Neuronal stem cell (in vitro differentiated cells): ENCODE measurements around the gene ATAD5. TPM values are rescaled to one million over a fixed set of nuclear protein-coding genes. Genes with fewer than 3 reads are reported as not detected.

Experiments used
- DNase-seq: peaks from one replicate; pipeline ENCODE4 v3.0.0-alpha.2; 2013; ENCODE audit warnings: low spot score
- H2AFZ ChIP-seq: one replicate; pipeline ENCODE4 v1.6.1; 2013; ENCODE audit warnings: mild to moderate bottlenecking, low read length, inconsistent platforms
- H2AK5ac ChIP-seq: 2 replicates; pipeline ENCODE4 v1.6.1; 2013; ENCODE audit warnings: low read depth, mild to moderate bottlenecking, inconsistent platforms, low read length, moderate library complexity, mixed read lengths
- H2BK120ac ChIP-seq: 2 replicates; pipeline ENCODE4 v1.6.1; 2013; ENCODE audit warnings: low read depth, mild to moderate bottlenecking, inconsistent platforms, low read length, moderate library complexity, mixed read lengths
- H2BK12ac ChIP-seq: one replicate; pipeline ENCODE4 v1.6.1; 2013; ENCODE audit warnings: low read length, inconsistent platforms
- H2BK15ac ChIP-seq: 2 replicates; pipeline ENCODE4 v1.6.1; 2013; ENCODE audit warnings: mild to moderate bottlenecking, low read length, inconsistent platforms, mixed read lengths
- H2BK5ac ChIP-seq: one replicate; pipeline ENCODE4 v1.6.1; 2013; ENCODE audit warnings: inconsistent platforms, mild to moderate bottlenecking, low read length, moderate library complexity
- H3K14ac ChIP-seq: one replicate; pipeline ENCODE4 v1.6.1; 2013; ENCODE audit warnings: low read length, inconsistent platforms
- H3K18ac ChIP-seq: 2 replicates; pipeline ENCODE4 v1.6.1; 2013; ENCODE audit warnings: low read length, inconsistent platforms
- H3K23ac ChIP-seq: 2 replicates; pipeline ENCODE4 v1.6.1; 2013; ENCODE audit warnings: low read depth, mild to moderate bottlenecking, mixed read lengths, low read length, inconsistent platforms; ENCODE audit not compliant: poor library complexity
- H3K27ac ChIP-seq: replicated peaks from 3 replicates; pipeline ENCODE4 v1.5.1; 2013; ENCODE audit warnings: low read length, inconsistent platforms
- H3K27me3 ChIP-seq, 3 experiments: 2 replicates each; pipeline ENCODE4 v1.6.1; 2013; ENCODE audit warnings: low read length in 3 of 3, mild to moderate bottlenecking in 2 of 3, inconsistent platforms in 1 of 3, low read depth in 1 of 3, mixed read lengths in 1 of 3, moderate library complexity in 1 of 3; ENCODE audit not compliant: control insufficient read depth in 3 of 3, insufficient read depth in 3 of 3
- H3K36me3 ChIP-seq, 2 donors: replicated peaks in 1 of 2; 2 replicates each; pipeline ENCODE4 v1.6.1; 2013; ENCODE audit warnings: low read length in 2 of 2; ENCODE audit not compliant: control insufficient read depth in 2 of 2, insufficient read depth in 2 of 2
- H3K4ac ChIP-seq: 2 replicates; pipeline ENCODE4 v1.6.1; 2013; ENCODE audit warnings: inconsistent platforms, mild to moderate bottlenecking, low read length, moderate library complexity
- H3K4me1 ChIP-seq, 2 donors: 1 replicate in 1 of 2; 2 replicates in 1 of 2; pipeline ENCODE4 v1.6.1; 2013; ENCODE audit warnings: low read length in 2 of 2, low read depth in 1 of 2; ENCODE audit not compliant: control insufficient read depth in 2 of 2, insufficient read depth in 1 of 2
- H3K4me2 ChIP-seq: one replicate; pipeline ENCODE4 v1.6.1; 2013; ENCODE audit warnings: mild to moderate bottlenecking, low read length, inconsistent platforms; ENCODE audit not compliant: insufficient read depth, poor library complexity, severe bottlenecking
- H3K4me3 ChIP-seq, 2 donors: 2 replicates each; pipeline ENCODE4 v1.5.1; 2013; ENCODE audit warnings: low read length in 2 of 2, mild to moderate bottlenecking in 2 of 2, inconsistent platforms in 1 of 2, moderate library complexity in 1 of 2
- H3K79me1 ChIP-seq: one replicate; pipeline ENCODE4 v1.6.1; 2013; ENCODE audit warnings: low read depth, mild to moderate bottlenecking, inconsistent platforms, low read length, moderate library complexity
- H3K9ac ChIP-seq: one replicate; pipeline ENCODE4 v1.6.1; 2013; ENCODE audit warnings: mild to moderate bottlenecking, low read depth, low read length, inconsistent platforms; ENCODE audit not compliant: poor library complexity
- H3K9me3 ChIP-seq, 2 donors: replicated peaks in 1 of 2; 2 replicates each; pipeline versions ENCODE3 to v1.6.1; 2013; ENCODE audit warnings: low read length in 2 of 2, mild to moderate bottlenecking in 2 of 2, inconsistent platforms in 1 of 2, low read depth in 1 of 2, mixed read lengths in 1 of 2, moderate library complexity in 1 of 2; ENCODE audit not compliant: control insufficient read depth in 2 of 2, insufficient read depth in 1 of 2
- H4K8ac ChIP-seq: one replicate; pipeline ENCODE4 v1.6.1; 2013; ENCODE audit warnings: low read depth, mild to moderate bottlenecking, inconsistent platforms, low read length, moderate library complexity
- H4K91ac ChIP-seq: one replicate; pipeline ENCODE4 v1.6.1; 2013; ENCODE audit warnings: low read length, low read depth, mild to moderate bottlenecking, inconsistent platforms; ENCODE audit not compliant: poor library complexity
- WGBS, 2 donors: extraction: QIAGEN DNeasy Blood & Tissue Kit; methylation state at CpG; one replicate each; pipeline ENCODE4 v1.1.7; 2013; ENCODE audit warnings: missing lambda C conversion rate in 2 of 2, mixed read lengths in 1 of 2; ENCODE audit not compliant: insufficient read length in 2 of 2, insufficient replicate concordance in 1 of 2; ENCODE audit errors: extremely low coverage in 2 of 2; 5-methylcytosine and 5-hydroxymethylcytosine counted together
- polyA plus RNA-seq, 2 experiments: library from polyadenylated mRNA; stranded (reverse); fragments of 200-250 nt; gene quantifications; one replicate each; pipeline ENCODE4 v1.2.3, GENCODE V29; 2013

Gene ATAD5
- polyA plus RNA-seq (2013, experiment 1 of 2): 16.7 TPM
- polyA plus RNA-seq (2013, experiment 2 of 2): 17.2 TPM

- Histone ChIP-seq H3K9me3 (no peaks in the 10 kb centered on the region), H3K27ac (peak within 1 kb of the TSS; percentile 66), H3K27me3 (no peaks in the 10 kb centered on the region), H4K91ac (no peak within 1 kb of the TSS), H3K9ac (peak within 1 kb of the TSS; percentile 95), H3K36me3 (peaks cover 0 to 30% of the 10 kb centered on the region in 2 donors), H2BK120ac (no peak within 1 kb of the TSS), H2AFZ (peak within 1 kb of the TSS; percentile 93), H3K4ac (no peak within 1 kb of the TSS), H3K4me3 (peak within 1 kb of the TSS; percentile 84 to 95), H3K14ac (peak within 1 kb of the TSS; percentile 73), H4K8ac (no peak within 1 kb of the TSS), H2AK5ac (peak within 1 kb of the TSS; percentile 25), H3K4me2 (peak within 1 kb of the TSS; percentile 65), H3K4me1 (peaks cover 5 to 11% of the 10 kb centered on the region in 2 donors), H3K23ac (peak within 1 kb of the TSS; percentile 40), H2BK12ac (no peak within 1 kb of the TSS), H2BK15ac (peak within 1 kb of the TSS; percentile 15), H3K18ac (peak within 1 kb of the TSS; percentile 92), H3K79me1 (peaks cover 6% of the 10 kb centered on the region), H2BK5ac (peak within 1 kb of the TSS; percentile 78)
- peak; percentile 74 for DNase-seq
- no CpG with 5 or more reads among the region's 59 CpGs for WGBS, 2 donors
Measured at GRCh38 chr17:30831663-30832437, at the start of gene ATAD5. ATAD5 (plus strand) TSS chr17:30831966; CDS start chr17:30832348, 382 bp downstream.

- Histone ChIP-seq H3K4me1 (no peaks in the 10 kb centered on the region), H2AFZ (no peak overlapping the region), H3K14ac (no peak overlapping the region), H3K27me3 (no peaks in the 10 kb centered on the region), H3K27ac (no peak overlapping the region), H3K23ac (no peak overlapping the region), H2AK5ac (no peak overlapping the region), H2BK120ac (no peak overlapping the region), H3K4me3 (no peak overlapping the region), H3K4me2 (no peak overlapping the region), H4K91ac (no peak overlapping the region), H4K8ac (no peak overlapping the region), H2BK5ac (no peak overlapping the region), H3K18ac (no peak overlapping the region), H3K79me1 (no peaks in the 10 kb centered on the region), H3K9me3 (no peaks in the 10 kb centered on the region), H3K36me3 (peaks cover 4 to 96% of the 10 kb centered on the region in 2 donors), H3K9ac (no peak overlapping the region), H2BK12ac (no peak overlapping the region), H3K4ac (no peak overlapping the region), H2BK15ac (no peak overlapping the region)
- DNase-seq: no peak
- WGBS, 2 donors: no CpG with 5 or more reads among the region's 2 CpGs
Measured at GRCh38 chr17:30782206-30782605, 49.6 kb upstream of the ATAD5 start.

GRCh38 chr17:30788918-30789317 is 42.8 kb upstream of the ATAD5 start:
- H3K79me1 ChIP-seq: no peaks in the 10 kb centered on the region
- H4K91ac ChIP-seq: no peak overlapping the region
- no peak overlapping the region for H4K8ac ChIP-seq
- H3K4me2 ChIP-seq: no peak overlapping the region
- peaks cover 3 to 95% of the 10 kb centered on the region in 2 donors for H3K36me3 ChIP-seq
- no peak overlapping the region for H3K14ac ChIP-seq
- no peak overlapping the region for H3K9ac ChIP-seq
- H3K4me1 ChIP-seq: peaks cover 0 to 2% of the 10 kb centered on the region in 2 donors
- H3K27ac ChIP-seq: no peak overlapping the region
- no peak overlapping the region for H2BK120ac ChIP-seq
- H3K9me3 ChIP-seq: no peaks in the 10 kb centered on the region
- H3K23ac ChIP-seq: no peak overlapping the region
- H3K27me3 ChIP-seq: no peaks in the 10 kb centered on the region
- H2BK15ac ChIP-seq: no peak overlapping the region
- H3K18ac ChIP-seq: no peak overlapping the region
- WGBS, 2 donors: no CpG with 5 or more reads among the region's 2 CpGs
- H2AFZ ChIP-seq: no peak overlapping the region
- no peak overlapping the region for H2AK5ac ChIP-seq
- no peak for DNase-seq
- H2BK5ac ChIP-seq: no peak overlapping the region
- H3K4ac ChIP-seq: no peak overlapping the region
- no peak overlapping the region for H3K4me3 ChIP-seq
- H2BK12ac ChIP-seq: no peak overlapping the region

- H3K18ac ChIP-seq: no peak overlapping the region
- H4K8ac ChIP-seq: no peak overlapping the region
- no peaks in the 10 kb centered on the region for H3K79me1 ChIP-seq
- H3K4me3 ChIP-seq: no peak overlapping the region
- H2BK12ac ChIP-seq: no peak overlapping the region
- no peak overlapping the region for H2BK15ac ChIP-seq
- no peak for DNase-seq
- peaks cover 0 to 2% of the 10 kb centered on the region in 2 donors for H3K4me1 ChIP-seq
- no peak overlapping the region for H3K23ac ChIP-seq
- no peaks in the 10 kb centered on the region for H3K27me3 ChIP-seq
- H3K4ac ChIP-seq: no peak overlapping the region
- no peaks in the 10 kb centered on the region for H3K9me3 ChIP-seq
- H2AK5ac ChIP-seq: no peak overlapping the region
- no peak overlapping the region for H3K14ac ChIP-seq
- H2AFZ ChIP-seq: no peak overlapping the region
- peaks cover 4 to 95% of the 10 kb centered on the region in 2 donors for H3K36me3 ChIP-seq
- no peak overlapping the region for H4K91ac ChIP-seq
- WGBS, 2 donors: no CpG with 5 or more reads among the region's 2 CpGs
- H3K4me2 ChIP-seq: no peak overlapping the region
- no peak overlapping the region for H3K27ac ChIP-seq
- H2BK120ac ChIP-seq: no peak overlapping the region
- no peak overlapping the region for H3K9ac ChIP-seq
- no peak overlapping the region for H2BK5ac ChIP-seq
Measured at GRCh38 chr17:30790279-30790678, 41.5 kb upstream of the ATAD5 start.
